GM19455 (cell line): ENCODE results near the gene MGAT5.

Experiments used
- ATAC-seq: cut with Tn5 transposase; IDR thresholded peaks from one replicate; pipeline ENCODE4 v1.9.1; 2021; ENCODE audit not compliant: unreplicated experiment

Gene MGAT5

DNA sequence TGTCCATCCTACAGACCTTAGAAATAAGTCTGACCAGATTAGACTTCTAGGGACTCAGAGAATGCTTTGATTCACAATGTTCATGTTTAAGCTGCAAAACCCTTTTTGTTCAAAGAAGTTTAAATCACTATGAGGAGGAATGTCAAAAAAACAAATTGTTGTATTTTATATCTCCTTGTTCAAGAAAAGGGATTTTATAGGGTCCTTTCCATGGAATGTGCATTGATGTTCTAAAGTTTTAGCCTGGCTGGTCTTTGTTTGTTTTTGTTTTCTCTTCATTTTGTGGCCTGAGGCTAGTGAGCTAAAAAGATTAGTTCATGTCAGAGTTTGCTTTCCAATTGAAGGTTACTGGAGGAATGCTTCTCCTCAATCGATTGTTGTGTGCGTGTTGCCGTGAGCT lies 77.2 kb downstream of the MGAT5 start:
- no peak for ATAC-seq

DNA sequence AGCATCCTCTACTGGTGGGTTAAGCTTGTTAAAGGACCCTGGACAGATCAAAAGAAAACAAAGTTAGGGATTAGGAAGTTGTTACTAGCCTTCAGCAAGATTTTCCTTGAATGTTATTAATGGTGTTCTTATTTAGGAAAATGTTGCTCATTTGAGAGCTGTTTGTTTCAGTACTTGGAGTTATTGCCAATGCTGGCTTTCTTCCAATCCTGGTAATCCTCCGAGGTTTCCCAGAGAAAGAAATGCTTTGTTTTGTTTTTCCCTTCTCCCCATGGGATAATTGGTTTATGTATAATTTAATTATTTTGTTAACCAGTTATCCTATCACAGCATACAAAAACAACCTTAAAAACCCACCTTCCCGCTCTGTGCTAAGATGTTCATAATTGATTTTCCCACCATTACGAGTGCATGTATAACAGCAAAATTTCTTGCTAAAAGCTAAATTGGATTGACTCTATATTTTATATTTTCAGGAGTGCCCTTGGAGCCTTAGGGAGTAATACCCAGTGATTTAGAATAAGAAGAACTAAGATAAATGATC lies 79.8 kb downstream of the MGAT5 start:
- no peak for ATAC-seq

DNA sequence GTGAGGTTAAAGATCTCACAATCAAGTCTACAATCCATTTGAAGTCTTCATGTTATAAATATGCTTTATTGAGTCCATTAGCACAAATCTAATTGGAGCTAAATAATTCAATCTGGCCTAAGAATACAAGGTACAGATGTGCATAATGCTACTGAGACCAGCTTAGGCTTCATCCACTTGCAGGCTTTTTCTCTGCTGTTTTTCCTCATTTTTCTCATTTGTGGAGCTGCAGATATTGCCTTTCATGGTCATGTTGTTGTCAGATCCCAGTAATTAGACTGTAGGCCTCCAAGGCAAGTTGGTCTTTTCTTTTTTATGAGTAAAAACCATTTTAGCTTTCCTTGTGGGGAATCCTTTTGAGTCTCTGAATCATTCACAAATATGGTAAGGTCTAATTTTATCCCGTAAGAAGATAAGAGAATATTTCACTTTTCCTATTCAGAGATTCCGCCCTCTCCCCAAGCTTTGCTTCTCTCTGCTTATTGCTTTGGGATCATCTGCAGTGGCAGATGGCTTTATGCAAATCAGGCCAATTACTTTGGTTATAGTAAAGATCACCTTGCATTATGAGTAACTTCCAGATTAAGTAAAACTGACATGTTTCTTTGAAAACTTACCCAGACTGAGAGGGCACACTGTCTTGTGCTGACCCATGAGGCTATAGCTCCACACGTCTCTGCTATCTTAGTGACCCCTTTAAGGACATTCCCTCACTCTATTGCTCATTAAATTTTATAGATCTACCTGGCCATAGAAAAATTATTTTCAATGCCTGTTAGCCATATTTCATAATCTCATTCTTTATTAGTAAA lies 80.9 kb downstream of the MGAT5 start:
- no peak for ATAC-seq

DNA sequence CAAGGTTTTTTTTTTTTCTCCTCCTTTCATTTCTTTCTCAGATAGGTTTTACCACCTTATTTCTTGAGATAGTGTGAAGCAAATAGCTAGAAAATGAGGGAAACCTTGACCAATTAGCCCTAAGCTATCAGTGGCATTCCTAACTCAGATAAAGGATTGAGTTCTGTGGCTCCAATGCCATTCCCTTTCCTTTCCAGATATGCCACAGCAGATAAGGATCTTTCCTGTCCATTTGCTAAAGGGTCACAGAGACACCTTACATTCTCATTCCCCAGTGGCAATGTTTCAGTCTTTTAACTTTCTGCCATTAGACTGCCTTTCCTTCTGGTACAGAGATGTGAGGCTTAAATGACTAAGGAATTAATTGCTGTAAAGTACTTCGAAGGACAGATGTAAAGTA lies 81.7 kb downstream of the MGAT5 start:
- ATAC-seq = no peak

DNA sequence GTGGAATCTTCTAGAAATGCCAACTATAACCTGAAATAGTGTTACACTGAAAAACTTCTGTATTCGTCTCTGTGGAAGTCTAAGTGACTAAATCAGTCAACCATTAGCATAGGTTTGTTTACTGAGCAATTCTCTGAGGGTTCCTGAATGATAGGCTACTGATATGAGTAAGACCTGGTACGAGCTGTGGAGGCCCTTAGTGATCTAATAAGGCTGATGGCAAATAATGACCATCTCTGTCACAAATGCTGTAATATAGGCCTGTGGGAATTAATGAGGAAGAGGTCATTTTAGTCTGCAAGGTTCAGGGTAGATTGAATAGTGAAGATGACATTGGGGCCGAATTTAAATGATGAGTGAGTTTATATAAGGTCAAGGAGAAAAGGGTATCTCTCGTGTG lies 82.5 kb downstream of the MGAT5 start:
- ATAC-seq = peak; percentile 81

DNA sequence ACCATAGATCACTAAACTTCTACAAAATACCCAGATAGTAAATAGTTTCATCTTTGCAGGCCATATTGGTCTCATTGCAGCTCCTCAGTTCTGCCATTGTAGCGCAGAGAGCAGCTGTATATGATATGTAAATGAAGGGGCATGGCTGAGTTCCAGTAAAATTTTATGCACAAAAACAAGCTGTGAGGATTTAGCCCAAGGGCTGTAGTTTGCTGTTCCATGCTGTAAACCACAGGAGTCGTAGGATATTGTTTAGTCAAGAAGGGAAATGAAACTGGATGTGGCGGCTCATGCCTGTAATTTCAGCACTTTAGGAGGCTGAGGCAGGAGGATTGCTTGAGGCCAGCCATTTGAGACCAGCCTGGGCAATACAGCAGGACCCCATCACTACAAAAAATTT lies 83.0 kb downstream of the MGAT5 start:
- no peak for ATAC-seq

DNA sequence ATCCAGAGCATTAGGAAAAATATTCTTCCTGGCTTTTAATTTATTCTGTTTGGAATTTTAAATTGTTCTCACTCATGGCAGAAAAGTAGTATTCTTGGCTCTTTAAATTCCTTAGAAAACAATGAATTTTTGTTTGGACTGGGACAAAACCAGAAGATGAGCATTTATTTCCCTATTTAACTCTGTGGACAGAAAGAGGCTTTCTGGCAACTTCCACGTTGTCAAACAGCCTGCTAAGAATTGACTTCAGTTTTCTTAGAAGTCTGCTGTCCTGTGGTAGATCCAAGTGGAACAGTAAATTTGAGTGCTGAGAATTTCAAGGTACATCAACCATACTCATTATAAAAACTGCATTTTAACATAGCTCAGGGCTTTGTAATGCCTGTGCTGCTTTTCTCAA lies 83.8 kb downstream of the MGAT5 start:
- no peak for ATAC-seq

DNA sequence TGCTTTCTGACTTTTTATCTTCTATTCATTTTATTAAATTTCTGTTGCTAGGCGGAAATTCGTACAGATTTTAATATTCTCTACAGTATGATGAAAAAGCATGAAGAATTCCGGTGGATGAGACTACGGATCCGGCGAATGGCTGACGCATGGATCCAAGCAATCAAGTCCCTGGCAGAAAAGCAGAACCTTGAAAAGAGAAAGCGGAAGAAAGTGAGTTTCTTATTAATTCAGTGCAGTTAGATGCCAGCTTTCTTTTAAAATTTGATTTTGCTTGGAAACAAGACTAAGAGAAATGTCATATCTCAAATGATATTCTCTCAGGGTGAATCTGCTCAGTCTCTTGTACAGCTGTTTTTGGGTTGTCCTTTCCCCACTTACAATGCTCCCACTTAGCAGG lies 84.3 kb downstream of the MGAT5 start:
- ATAC-seq = no peak

DNA sequence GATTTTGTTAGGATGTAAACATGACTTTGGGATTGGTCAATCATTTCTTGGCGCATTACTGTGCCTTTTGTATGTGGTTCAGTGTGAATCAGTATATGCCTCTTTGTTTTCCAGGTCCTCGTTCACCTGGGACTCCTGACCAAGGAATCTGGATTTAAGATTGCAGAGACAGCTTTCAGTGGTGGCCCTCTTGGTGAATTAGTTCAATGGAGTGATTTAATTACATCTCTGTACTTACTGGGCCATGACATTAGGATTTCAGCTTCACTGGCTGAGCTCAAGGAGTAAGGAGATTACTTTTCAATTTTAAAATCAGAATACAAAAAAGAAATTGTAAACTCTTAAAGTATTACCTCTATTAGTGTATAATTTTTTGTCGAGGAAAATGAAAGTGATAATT lies 87.6 kb downstream of the MGAT5 start:
- ATAC-seq = no peak

DNA sequence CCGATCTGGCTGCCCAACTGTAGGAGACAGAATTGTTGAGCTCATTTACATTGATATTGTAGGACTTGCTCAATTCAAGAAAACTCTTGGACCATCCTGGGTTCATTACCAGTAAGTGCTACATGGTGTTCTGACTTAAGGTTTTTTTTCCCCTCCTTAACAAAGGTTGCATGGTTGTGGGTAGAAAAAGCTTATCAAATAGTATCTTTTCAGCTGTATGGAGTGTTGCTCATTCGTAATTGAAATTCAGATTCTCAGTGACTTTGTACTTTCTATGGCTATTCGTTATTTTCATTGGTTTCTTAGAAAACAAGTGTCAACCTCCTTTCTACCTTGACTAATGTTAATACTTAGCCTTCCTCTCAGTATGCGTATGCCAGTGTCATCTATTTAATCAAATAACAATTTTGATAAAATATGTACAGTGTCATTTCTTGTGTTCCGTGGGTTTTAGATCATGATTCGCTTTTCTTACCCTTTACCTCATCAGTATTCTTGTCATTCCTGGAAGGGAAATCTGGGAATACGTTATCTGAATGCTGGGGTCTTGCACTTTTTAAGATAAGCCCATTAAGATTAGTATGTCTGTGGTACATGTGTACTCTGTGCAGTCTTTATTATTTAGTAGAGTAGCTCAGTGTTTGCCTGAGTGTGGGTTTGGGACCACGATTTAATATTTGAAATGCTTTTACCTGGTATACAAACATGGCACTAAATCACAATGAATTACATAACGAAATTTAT lies 91.3 kb downstream of the MGAT5 start:
- ATAC-seq = no peak

DNA sequence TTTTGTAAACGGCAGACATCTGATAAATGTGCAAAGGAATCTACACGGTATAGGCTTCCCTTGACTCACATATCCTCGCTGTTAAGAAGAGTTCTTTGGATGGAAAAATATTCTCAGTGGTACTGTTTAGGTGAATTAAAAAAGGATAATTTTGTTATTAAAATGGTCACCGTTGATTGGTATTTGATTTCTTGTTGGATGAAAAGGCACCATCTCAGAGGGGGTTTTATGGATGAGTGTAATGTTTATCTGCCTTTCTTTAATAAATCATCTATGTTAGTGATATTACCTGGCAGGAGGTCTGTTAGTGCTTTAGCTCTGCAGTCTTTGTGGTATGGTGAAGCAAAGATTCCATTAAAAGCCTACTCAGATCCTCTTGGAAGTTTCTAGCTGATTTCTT lies 92.3 kb downstream of the MGAT5 start:
- no peak for ATAC-seq

DNA sequence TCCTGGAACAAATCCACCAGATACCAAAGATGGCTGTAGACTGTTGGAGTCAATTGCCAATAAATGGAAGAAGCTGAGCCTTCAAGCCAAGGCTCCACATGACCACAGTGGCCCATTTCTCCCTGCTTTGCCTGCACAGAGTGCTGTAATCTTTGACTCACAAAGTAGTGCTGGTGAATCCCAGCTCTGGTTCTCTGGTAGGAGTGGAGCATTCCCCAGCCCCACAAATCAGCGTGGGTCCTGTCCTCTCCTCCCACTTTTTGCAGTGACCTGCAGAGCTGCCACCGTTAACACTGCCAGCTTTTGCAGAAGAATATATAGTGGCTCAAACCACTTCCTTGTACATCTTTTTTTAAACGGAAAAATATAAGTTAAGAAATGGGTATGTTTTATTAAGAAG lies 93.9 kb downstream of the MGAT5 start:
- no peak for ATAC-seq

DNA sequence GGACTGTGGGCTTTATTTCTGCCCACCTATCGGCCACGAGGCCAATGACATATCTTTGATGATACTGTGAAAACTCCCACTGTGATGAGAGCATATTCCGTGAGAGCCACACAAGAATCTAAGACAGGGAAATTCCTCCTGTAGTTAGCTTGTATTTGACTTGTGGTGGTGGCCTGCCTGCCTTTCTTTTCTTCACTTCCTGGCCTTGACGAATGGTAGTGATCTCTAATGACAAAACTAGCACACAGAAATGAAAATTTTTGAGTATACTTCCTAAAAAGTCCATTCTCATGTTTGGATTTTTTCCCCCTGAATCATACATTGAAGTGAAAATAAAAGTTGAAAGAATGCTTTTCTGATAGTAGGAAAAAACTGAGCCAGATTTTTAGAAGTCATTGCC lies 94.4 kb downstream of the MGAT5 start:
- ATAC-seq = no peak

DNA sequence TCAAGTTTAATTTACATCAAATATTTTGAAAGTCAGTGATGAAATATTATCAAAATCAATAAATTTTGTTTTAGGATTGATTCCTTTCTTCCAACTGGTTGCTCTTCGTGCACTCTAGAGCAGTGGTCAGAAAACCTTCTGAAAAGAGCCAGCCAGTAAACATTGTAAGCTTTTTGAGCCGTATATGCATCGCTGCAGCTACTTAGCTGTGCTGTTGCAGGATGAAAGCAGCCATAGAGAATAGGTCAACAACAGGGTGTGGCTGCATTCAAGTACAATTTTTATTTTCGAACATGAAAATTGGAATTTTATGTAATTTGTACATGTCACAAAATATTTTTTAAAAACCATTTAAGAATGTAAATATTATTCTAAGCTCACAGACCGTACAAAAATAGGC lies 94.9 kb downstream of the MGAT5 start:
- ATAC-seq = no peak

DNA sequence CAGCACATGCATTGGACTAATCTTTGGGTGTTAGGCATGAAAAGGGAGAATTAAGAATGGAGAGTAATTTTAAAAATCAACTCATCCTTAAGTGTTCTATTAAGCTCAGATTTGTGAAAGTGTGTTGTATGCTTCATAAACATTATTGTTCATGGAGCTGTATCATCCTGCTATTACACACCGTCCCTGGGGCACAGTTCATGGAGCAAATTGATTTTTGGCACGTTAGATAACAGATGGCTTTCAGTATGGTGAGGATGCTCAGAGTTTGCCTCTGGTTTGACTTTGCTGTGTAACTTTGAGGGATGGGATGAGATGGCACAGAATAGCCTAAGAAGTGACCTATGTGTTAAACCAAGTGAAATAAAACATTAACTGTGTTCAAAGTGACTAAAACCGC lies 97.1 kb downstream of the MGAT5 start:
- ATAC-seq = no peak

DNA sequence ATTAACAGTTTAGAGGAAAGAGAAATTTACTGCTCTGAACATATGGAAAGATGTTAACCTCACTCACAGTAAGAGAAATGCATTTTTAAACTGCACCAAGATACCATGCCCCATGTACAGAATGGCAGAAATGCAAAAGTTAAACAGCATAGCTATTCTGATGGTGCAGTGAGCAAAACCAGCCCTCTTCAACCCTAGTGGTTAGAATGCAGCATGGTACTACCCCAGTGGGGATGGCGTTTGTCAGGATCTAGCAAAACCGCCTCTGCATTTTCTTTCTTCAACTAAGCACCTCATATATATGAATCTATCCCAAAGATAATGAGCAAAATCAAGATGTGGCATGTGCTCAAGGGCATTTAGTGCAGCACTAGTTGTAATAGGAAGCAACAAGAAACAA lies 98.0 kb downstream of the MGAT5 start:
- no peak for ATAC-seq

DNA sequence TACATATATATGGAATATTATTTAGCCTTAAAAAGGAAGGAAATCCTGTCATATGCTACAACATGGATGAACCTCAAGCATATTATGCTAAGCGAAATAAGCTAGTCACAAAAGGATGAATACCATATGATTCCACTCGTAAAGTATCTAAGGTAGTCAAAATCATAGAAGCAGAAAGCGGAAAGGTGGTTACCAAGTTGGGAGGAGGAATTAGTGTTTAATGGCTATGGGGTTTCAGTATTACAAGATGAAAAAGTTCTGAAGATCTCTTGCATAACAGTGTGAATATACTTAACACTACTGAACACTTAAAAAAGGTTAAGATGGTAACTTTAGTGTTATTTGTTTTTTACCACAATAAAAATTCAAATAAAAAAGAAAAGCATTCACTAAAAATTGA lies 99.0 kb downstream of the MGAT5 start:
- ATAC-seq = peak; percentile 59

DNA sequence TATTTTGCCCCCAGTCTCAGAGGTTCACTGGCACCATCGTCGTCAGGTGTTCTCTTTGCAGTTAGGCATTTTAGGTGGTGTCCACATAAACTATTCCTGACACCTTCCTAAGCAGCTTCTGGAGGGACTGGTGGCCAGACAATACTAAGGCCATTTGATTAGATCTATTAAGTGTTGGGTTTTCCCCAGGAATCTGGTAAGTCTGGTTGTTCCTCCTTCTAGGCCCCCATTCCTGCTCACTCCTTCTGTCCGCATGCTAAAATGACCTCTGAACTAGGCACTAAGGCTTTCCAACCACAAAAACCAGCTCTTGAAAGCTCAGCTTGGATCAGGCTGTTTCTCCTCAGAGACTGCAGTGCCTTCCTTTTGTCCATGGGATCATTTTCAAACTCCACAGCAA lies 100.7 kb downstream of the MGAT5 start:
- ATAC-seq = no peak

DNA sequence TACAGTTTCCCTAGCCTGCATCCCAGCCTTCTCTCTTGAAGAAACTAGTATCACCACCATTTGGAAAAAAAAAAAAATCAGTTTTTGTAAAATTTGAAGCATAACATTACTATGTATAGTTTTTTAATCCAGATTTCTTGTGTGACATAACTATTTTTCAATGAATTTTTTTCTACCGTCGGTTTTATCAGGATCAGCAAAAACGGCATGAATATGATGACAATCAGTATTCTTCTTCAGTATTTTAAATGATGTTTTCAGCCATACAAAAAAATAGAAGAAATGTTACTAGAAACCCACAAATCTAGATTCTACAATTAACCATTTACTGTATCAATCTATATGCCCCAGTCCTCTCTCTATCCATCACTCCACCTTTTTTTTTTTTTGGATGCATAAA lies 103.9 kb downstream of the MGAT5 start:
- ATAC-seq = no peak

DNA sequence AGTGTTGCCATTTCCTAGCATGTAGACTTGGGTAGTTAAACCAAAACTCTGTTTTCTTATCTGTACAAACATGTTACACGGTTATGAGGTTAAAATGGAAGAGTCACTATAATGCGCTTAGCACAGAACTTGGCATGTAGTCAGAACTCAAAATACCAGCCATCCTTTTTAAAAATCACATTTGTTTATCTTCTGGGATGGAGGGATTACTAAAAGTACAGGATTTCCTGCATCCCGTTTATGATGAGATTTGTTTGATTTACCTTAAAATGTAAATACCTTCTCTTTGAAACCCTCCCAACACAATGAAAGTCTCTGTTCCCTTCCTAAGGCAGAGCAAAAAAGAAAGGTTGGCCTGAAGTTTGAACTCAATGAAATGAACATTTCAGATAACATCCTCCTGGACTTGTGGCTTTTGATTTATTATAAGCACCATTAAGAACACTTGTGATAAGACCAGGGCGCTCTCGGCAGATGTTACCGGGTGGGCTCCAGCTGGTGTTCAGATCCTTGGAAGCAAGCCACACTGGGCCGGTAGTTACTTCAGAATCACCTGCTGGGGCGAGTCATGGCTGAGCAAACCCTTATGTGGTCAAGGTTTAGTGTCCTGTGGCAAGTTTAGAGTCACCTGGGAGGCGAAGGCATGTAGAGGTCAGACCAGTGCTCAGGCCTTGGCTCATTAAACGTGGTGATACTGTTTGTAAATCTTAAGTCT lies 105.7 kb downstream of the MGAT5 start:
- no peak for ATAC-seq

DNA sequence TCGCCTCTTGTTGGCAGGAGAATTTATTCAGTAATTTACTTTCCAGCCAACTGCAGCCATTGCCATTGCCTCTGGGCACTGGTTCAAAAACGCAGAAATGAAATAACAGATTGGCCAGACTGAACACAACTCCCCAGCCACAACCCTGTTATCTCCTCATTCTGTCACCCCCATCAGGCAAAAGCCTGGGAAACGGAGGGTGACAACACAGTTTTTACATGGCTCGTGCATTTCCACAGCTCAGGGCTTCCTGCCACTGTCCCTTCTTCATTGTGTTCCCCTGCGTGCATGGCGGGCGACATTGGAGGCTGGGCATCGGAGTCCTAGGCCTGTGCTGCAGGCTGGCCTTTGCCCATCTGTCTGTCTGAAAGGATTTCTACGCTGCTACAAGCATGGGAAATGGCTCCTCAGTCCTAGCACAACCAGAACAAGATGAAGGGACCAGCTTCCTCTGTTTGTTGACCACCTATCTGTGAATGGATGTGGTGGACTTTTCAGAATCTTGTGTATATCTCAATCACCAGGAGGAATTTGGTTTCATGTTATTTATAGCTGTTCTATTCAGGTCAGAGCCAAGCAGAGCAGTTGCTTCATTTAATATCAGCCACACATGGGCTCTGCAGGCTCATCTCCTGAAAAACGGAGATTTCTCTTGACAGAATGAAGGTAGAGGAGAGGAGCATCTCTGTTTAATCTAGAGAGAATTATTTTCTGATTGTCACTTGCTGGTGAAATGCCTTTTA lies 107.0 kb downstream of the MGAT5 start:
- no peak for ATAC-seq
